GM12873 (cell line): Measurements from ENCODE around the gene SRSF5.
A peak's percentile ranks its signal among the peaks of the same experiment; 100 is the strongest.

Source experiments
- TF ChIP-seq, protein P1 (sequence below): IDR thresholded peaks from 2 replicates; pipeline ENCODE4 v1.5.1; 2012; ENCODE audit warnings: low read depth, mild to moderate bottlenecking, moderate library complexity, low read length, control low read depth; ENCODE audit not compliant: insufficient read depth; ENCODE audit errors: missing control alignments

Gene SRSF5

DNA sequence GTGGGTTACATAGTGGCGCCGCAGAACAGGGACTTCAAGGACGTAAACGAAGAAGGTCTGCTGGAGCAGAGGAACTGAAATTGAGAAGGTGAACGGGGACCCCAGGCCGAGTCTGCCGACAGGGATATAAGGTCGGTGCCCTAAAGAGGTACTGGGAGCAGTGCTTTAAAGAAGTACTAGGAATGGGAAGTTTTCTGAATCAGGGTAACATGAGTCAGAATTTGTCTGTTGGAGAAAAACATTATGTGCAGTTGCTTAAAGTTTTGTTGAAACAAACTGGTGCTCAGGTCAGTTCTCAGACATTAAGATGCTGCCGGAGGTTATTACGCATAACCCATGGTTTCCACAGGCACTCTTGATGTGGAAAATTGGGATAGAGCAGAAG, 44.9 kb downstream of the SRSF5 start:
- TF ChIP-seq, protein P1, sequence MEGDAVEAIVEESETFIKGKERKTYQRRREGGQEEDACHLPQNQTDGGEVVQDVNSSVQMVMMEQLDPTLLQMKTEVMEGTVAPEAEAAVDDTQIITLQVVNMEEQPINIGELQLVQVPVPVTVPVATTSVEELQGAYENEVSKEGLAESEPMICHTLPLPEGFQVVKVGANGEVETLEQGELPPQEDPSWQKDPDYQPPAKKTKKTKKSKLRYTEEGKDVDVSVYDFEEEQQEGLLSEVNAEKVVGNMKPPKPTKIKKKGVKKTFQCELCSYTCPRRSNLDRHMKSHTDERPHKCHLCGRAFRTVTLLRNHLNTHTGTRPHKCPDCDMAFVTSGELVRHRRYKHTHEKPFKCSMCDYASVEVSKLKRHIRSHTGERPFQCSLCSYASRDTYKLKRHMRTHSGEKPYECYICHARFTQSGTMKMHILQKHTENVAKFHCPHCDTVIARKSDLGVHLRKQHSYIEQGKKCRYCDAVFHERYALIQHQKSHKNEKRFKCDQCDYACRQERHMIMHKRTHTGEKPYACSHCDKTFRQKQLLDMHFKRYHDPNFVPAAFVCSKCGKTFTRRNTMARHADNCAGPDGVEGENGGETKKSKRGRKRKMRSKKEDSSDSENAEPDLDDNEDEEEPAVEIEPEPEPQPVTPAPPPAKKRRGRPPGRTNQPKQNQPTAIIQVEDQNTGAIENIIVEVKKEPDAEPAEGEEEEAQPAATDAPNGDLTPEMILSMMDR = no peak

DNA sequence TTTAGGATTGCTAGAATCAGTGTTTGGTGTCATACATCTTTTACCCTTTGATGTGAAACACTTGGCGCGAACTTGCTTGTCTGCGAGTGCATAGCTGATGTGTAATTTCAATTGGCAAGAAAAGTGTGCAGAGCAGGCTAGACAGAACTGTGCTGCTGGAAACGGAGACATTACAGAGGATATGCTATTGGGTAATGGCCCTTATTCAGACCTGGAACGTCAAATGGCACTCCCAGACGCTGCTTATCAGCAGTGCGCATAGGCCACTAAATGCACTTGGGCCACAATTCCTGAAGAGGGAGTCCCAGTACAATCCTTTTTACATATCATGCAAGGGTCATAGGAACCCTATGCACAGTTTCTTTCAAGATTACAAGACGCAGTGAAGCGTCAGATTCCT, 45.8 kb downstream of the SRSF5 start:
- TF ChIP-seq, protein P1 = no peak

DNA sequence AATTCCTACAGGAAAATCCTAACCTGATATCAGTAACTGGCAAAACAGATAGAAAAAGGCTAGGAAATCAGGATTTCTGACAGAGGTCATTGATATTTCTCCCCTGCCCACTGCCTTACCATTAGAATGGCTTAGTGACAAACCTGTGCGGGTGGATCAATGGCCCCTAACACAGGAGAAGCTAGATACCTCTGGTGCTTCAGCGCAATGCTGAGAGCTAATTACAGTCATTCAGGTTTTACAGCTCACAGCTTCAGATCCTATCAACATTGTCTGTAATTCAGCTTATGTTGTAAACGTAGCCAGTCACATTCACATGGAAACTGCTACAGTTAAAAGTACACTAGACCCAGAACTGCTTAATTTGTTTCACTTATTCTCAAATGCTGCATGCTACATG, 47.5 kb downstream of the SRSF5 start:
- TF ChIP-seq, protein P1 = no peak

DNA sequence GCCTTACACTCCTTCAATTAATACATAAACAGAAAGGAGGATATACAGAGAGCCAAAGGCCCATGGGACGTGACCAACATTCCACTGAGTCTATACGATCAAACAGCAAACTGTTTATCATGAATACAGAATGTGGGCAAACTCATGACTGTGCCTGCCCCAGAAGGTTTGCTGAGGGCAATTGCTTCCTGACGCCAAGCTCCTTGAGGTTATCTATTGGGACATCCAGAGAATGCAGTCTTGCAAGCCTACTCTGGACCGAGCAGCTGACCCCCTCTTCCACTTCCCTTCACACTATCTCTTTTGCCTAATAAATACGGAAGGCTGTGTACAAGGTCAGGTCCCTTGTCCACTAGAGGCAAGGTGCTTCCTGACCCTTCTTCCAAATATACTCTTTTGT, 48.6 kb downstream of the SRSF5 start:
- TF ChIP-seq, protein P1 = no peak

DNA sequence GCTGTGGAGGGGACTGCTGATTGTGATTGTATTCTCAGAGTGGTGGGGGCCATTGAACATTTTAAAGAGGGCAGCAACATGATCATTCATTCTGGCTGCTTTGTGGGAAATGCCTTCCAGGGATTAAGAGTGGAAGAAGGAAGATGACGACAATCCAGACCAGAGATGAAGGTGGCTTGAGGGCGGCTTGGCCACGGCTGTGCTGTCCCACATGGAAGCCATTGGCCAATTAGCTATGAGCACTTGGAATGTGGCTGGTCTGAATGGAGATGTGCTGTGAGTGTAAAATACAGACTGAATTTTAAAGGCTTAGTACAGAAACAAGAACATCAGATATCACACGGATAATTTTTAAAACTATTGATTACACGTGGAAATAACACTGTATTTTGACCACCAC, 49.3 kb downstream of the SRSF5 start:
- TF ChIP-seq, protein P1 = no peak

DNA sequence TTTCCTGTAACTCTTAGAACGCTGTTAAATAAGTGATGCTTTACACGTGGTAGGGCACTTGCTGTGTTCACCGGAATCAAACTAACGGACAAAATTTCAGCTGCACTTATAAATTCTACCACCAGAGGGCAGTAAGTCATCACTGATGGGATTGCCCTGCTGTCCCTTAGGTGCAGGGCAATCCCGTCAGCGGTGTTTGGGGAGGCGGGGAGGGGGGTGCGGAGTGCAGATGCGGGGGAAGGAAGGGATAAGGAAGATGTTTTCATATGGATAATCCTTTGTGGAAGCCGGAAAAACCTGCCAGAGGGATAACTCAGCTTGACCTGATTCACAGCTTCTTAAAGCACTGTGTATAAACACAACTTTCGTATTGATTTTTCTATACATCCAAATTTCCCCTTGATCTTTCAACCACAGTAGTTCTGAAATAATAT, 51.8 kb downstream of the SRSF5 start:
- TF ChIP-seq, protein P1 = peak; percentile 72

DNA sequence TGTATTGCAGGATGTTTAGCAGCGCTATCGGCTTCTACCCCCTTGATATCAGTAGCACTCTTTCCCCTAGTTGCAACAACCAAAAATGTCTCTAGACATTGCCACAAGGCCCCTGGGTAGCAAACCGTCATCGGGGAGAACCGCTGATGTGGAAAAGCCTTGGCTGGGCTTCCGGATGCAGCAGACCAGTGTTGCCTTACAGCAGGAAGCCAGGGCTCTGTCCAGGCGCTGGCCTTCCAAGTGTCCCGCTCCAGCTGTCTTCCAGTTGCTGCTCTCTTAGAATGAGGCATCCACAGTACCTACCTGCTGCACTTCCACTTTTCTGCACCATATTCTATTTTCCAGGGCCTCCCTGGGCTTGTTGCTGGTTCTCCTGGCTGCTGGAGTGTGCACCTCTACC, 52.7 kb downstream of the SRSF5 start:
- TF ChIP-seq, protein P1 = no peak
